Measurements from ENCODE around the gene ARID4B.

Gene ARID4B

DNA sequence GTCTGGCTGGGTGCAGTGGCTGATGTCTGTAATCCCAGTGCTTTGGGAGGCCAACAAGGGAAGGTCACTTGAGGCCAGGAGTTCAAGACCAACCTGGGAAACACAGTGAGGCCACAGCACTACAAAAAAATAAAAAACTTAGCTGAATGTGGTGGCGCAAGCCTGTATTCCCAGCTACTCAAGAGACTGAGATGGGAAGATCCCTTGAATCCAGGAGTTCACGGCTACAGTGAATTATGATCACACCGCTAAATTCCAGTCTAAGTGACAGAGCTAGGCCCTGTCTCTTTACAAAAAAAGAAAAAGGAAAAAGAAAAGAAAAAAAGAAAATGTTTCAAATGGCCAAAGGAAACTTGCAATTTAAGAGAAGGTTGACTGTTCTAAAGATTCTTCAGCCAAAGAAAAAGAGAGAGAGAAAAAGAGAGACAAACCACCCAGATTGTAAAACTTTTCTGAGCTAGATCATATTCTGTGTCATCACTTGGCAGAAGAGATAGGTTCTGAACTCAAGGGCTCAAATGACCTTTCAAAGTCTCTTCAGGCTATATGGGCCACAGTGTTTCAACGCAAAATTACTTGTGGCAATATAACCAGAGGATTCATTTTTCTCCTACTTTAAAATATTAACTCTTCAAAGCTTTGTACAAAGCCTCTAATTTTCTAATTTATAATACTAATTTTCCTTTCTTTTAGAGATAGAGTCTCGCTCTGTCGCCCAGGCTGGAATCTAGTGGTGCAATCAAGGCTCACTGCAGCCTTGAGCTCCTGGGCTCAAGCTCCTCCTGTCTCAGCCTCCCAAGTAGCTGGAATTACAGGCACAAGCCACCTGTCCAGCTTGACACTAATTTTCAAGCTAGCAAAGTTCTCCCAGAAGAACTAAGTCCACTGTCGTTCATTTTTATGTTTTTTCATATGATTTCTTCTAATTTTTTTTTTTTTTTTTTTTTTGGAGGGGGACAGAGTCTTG is 20.5 kb downstream of the ARID4B start:
- H3K9me2 ChIP-seq (replicated peaks; ENCODE audit: low read depth, low read length): no peaks in the 10 kb centered on the region
- peaks cover 89% of the 10 kb centered on the region for H3K79me2 ChIP-seq (ENCODE audit: insufficient read depth, low read length)
- peaks cover 82% of the 10 kb centered on the region for H4K20me1 ChIP-seq (ENCODE audit: insufficient read depth, low read length, poor library complexity, severe bottlenecking)
- no peaks in the 10 kb centered on the region for H3F3A ChIP-seq (ENCODE audit: low read depth)
- H2AFZ ChIP-seq (ENCODE audit: low read length): no peak overlapping the region
- TF ChIP-seq, protein P1, sequence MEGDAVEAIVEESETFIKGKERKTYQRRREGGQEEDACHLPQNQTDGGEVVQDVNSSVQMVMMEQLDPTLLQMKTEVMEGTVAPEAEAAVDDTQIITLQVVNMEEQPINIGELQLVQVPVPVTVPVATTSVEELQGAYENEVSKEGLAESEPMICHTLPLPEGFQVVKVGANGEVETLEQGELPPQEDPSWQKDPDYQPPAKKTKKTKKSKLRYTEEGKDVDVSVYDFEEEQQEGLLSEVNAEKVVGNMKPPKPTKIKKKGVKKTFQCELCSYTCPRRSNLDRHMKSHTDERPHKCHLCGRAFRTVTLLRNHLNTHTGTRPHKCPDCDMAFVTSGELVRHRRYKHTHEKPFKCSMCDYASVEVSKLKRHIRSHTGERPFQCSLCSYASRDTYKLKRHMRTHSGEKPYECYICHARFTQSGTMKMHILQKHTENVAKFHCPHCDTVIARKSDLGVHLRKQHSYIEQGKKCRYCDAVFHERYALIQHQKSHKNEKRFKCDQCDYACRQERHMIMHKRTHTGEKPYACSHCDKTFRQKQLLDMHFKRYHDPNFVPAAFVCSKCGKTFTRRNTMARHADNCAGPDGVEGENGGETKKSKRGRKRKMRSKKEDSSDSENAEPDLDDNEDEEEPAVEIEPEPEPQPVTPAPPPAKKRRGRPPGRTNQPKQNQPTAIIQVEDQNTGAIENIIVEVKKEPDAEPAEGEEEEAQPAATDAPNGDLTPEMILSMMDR (conservative IDR thresholded peaks at IDR 0.05; ENCODE audit: low read length): no peak
- no peak for TF ChIP-seq EZH2phosphoT487 (IDR thresholded peaks at IDR 0.05; ENCODE audit: borderline replicate concordance)
- no peak overlapping the region for H3K4me3 ChIP-seq (ENCODE audit: low read length, poor library complexity, severe bottlenecking)
- peaks cover 12% of the 10 kb centered on the region; the same call in 1 of the 2 replicates for H3K36me3 ChIP-seq (ENCODE audit: insufficient read depth, low read length)
- no peaks in the 10 kb centered on the region for H3K27me3 ChIP-seq (ENCODE audit: insufficient read depth, low read length, poor library complexity, severe bottlenecking)
- H3K9ac ChIP-seq (ENCODE audit: low read depth, low read length, poor library complexity, severe bottlenecking): no peak overlapping the region
- H3K4me1 ChIP-seq (ENCODE audit: insufficient read depth, low read length, poor library complexity, severe bottlenecking): peaks cover 25% of the 10 kb centered on the region
- no peak overlapping the region for H3K4me2 ChIP-seq (ENCODE audit: low read depth, low read length, poor library complexity, severe bottlenecking)
- H3K9me3 ChIP-seq (ENCODE audit: insufficient read depth, low read depth, low read length): no peaks in the 10 kb centered on the region

DNA sequence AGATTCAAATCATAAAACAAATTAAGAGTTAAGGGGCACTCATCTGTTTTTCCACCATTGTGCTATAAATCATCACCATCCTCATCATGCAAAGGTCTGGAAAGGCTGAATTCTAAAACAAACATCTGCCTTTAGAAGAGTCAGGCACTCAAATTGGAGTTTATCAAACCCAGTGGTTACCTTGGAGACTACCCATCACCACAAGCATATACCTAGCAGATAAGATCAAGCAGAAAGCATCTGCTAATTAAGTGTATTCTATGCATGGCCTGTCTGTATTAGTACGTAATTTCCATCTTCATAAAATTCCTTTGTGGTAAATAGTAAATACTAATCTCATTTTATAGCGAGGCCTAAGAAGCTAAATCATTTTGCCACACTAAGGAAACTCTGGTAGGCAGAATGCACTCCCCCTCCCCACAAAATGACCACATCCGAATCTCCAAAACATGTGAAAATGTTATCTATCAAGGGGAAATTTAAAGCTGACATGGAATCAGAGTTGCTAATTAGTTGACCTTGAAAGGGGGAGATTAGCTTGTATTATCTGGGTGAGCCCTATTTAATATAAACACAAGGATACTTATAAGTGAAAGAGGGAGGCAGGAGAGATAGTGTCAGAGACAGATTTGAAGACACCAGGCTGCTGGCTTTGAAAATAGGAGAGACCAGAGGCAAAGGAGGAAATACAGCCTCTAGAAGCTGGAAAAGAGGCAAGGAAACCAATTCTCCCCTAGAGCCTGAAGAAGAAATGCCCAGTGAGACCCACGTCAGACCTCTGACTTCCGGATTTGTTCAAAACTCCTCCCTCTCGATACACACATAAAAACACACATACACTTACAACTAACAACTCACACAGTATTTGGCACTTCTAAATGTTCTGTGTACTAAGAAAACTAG is 23.2 kb downstream of the ARID4B start:
- Histone ChIP-seq H3K27me3 (ENCODE audit: insufficient read depth, low read length, poor library complexity, severe bottlenecking) (no peaks in the 10 kb centered on the region), H3F3A (ENCODE audit: low read depth) (no peaks in the 10 kb centered on the region), H3K4me3 (ENCODE audit: low read length, poor library complexity, severe bottlenecking) (peak overlapping the region; percentile 23), H3K9ac (ENCODE audit: low read depth, low read length, poor library complexity, severe bottlenecking) (no peak overlapping the region), H3K4me2 (ENCODE audit: low read depth, low read length, poor library complexity, severe bottlenecking) (peak overlapping the region; percentile 60), H3K9me3 (ENCODE audit: insufficient read depth, low read depth, low read length) (no peaks in the 10 kb centered on the region), H3K36me3 (ENCODE audit: insufficient read depth, low read length) (0 out of 2 replicates have a peak, but pooled peaks cover 5% of the 10 kb centered on the region), H3K79me2 (ENCODE audit: insufficient read depth, low read length) (peaks cover 89% of the 10 kb centered on the region), H3K9me2 (replicated peaks; ENCODE audit: low read depth, low read length) (no peaks in the 10 kb centered on the region), H3K4me1 (ENCODE audit: insufficient read depth, low read length, poor library complexity, severe bottlenecking) (peaks cover 22% of the 10 kb centered on the region), H4K20me1 (ENCODE audit: insufficient read depth, low read length, poor library complexity, severe bottlenecking) (peaks cover 77% of the 10 kb centered on the region), H2AFZ (ENCODE audit: low read length) (no peak overlapping the region)
- TF ChIP-seq, protein P1 (conservative IDR thresholded peaks at IDR 0.05; ENCODE audit: low read length): no peak
- peak; percentile 14; the same call in 1 of the 2 replicates for TF ChIP-seq EZH2phosphoT487 (IDR thresholded peaks at IDR 0.05; ENCODE audit: borderline replicate concordance)

DNA sequence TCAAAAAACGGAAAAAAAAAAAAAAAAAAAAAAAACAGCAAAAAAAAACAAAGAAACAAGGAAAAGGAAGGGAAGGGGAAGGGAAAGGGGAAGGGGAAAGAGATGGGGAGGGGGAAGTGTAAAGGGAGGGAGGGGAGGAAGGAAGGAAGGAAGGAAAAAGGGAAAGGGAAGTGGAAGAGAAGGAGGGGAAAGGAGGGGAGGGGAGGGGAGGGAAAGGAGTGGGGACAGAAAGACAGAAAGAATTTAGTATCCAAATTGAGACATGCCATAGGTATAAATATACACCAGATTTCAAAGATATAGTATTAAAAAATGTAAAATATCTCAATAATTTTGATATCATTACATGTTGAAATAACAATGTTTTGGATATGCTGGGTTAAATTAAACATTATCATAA is 25.8 kb downstream of the ARID4B start:
- peaks cover 45% of the 10 kb centered on the region for H3K4me1 ChIP-seq (ENCODE audit: insufficient read depth, low read length, poor library complexity, severe bottlenecking)
- H3F3A ChIP-seq (ENCODE audit: low read depth): peaks cover 15% of the 10 kb centered on the region
- no peak overlapping the region for H3K9ac ChIP-seq (ENCODE audit: low read depth, low read length, poor library complexity, severe bottlenecking)
- H3K9me3 ChIP-seq (ENCODE audit: insufficient read depth, low read depth, low read length): no peaks in the 10 kb centered on the region
- H3K4me3 ChIP-seq (ENCODE audit: low read length, poor library complexity, severe bottlenecking): no peak overlapping the region
- TF ChIP-seq EZH2phosphoT487 (IDR thresholded peaks at IDR 0.05; ENCODE audit: borderline replicate concordance): no peak
- TF ChIP-seq, protein P1 (conservative IDR thresholded peaks at IDR 0.05; ENCODE audit: low read length): no peak
- H3K27me3 ChIP-seq (ENCODE audit: insufficient read depth, low read length, poor library complexity, severe bottlenecking): no peaks in the 10 kb centered on the region
- peaks cover 86% of the 10 kb centered on the region for H4K20me1 ChIP-seq (ENCODE audit: insufficient read depth, low read length, poor library complexity, severe bottlenecking)
- H3K36me3 ChIP-seq (ENCODE audit: insufficient read depth, low read length): 0 out of 2 replicates have a peak, but pooled peaks cover 5% of the 10 kb centered on the region
- H3K9me2 ChIP-seq (replicated peaks; ENCODE audit: low read depth, low read length): no peaks in the 10 kb centered on the region
- H3K4me2 ChIP-seq (ENCODE audit: low read depth, low read length, poor library complexity, severe bottlenecking): no peak overlapping the region
- H3K79me2 ChIP-seq (ENCODE audit: insufficient read depth, low read length): peaks cover 89% of the 10 kb centered on the region
- no peak overlapping the region for H2AFZ ChIP-seq (ENCODE audit: low read length)

Data from Loucy (cell line).